ENCODE measurements around the gene MVD. TPM values are rescaled to one million over a fixed set of nuclear protein-coding genes. Genes with fewer than 3 reads are reported as not detected.

The MVD gene
- total and polyA plus RNA-seq, 2 of the 13 experiments (the other 11 are each of a cell fraction or from before 2014, with no cell fraction given), result 28.1 to 187 TPM

DNA sequence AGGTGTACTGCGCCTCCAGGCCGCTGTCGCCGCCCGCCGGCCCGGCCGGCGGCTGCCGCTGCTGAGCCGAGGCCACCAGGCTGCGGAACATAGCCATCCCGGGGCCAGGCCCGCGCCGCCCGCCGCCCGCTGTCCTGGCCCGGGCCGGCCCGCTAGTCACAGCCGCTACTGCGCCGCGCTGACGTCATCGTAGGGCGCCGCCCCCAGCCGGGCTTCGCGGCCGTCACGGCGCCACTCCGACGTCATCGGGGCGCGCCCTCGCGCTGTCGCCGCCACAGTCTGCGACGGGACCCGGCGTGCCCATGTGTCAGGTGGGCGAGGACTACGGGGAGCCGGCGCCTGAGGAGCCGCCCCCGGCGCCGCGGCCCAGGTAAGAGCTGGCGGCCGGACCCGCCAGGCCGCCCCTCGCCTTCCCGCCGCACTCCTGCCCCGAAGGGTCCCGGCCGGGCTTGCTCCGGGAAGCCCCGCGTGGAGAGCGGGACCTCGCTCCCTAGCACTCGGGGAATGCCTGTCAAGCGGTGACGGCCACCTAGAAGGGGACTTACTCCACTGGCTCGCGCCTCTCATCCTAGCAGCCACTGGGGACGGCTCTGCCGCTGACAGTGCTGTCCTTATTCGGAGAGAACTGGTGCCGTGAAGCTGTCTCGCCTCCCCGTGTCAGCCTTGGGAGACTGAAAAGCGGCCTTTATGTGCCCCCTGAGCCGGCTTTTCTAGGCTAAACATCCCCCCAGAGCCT lies 43.5 kb upstream of the MVD start, which contains the start of the genes CTU2 and RNF166 (continued):
- TF ChIP-seq MAZ (IDR thresholded peaks at IDR 0.05; ENCODE audit: borderline replicate concordance, low read depth, low read length) (peak; percentile 87), MAZ (CRISPR knock-in tag; IDR thresholded peaks at IDR 0.05; ENCODE audit: low read depth) (peak; percentile 95), ZFP36L1 (CRISPR knock-in tag; IDR thresholded peaks at IDR 0.05) (no peak), ZEB1 (IDR thresholded peaks at IDR 0.05; ENCODE audit: insufficient replicate concordance, low read depth) (no peak), ZNF766 (CRISPR knock-in tag; IDR thresholded peaks at IDR 0.05; ENCODE audit: borderline replicate concordance) (peak; percentile 90), ZNF614 (CRISPR knock-in tag; IDR thresholded peaks at IDR 0.05; ENCODE audit: borderline replicate concordance) (0 out of 2 replicates have a peak, but pooled peaks have one; percentile 51), ZBTB8A (CRISPR knock-in tag; IDR thresholded peaks at IDR 0.05; ENCODE audit: borderline replicate concordance, low read depth) (no peak), ZNF607 (CRISPR knock-in tag; IDR thresholded peaks at IDR 0.05; ENCODE audit: borderline replicate concordance) (peak; percentile 80), ZNF343 (CRISPR knock-in tag; IDR thresholded peaks at IDR 0.05) (peak; percentile 81; the same call in 1 of the 2 replicates), EP300 (IDR thresholded peaks at IDR 0.05; ENCODE audit: low read depth in 2 of 2, low read length in 2 of 2) (no peak; a peak in 1 of 4 replicates), EP300 (CRISPR knock-in tag; IDR thresholded peaks at IDR 0.05; ENCODE audit: borderline replicate concordance) (no peak), DNMT1 (CRISPR knock-in tag; IDR thresholded peaks at IDR 0.05) (peak; percentile 91; the same call in 1 of the 2 replicates), NCOR1 (IDR thresholded peaks at IDR 0.05; ENCODE audit: borderline replicate concordance, low read length) (no peak), ZNF30 (CRISPR knock-in tag; IDR thresholded peaks at IDR 0.05) (no peak), HCFC1 (IDR thresholded peaks at IDR 0.05; ENCODE audit: low read depth, low read length) (peak; percentile 86)
- TF ChIP-seq, protein P1, sequence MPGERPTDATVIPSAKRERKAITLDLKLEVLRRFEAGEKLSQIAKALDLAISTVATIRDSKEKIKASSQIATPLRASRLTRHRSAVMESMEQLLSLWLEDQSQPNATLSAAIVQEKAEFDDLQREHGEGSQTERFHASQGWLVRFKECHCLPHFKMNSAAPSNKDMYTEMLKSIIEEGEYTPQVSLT (CRISPR knock-in tag; IDR thresholded peaks at IDR 0.05; ENCODE audit: borderline replicate concordance, low read depth), result no peak; the same call in 1 of the 2 replicates
- TF ChIP-seq, protein P2, sequence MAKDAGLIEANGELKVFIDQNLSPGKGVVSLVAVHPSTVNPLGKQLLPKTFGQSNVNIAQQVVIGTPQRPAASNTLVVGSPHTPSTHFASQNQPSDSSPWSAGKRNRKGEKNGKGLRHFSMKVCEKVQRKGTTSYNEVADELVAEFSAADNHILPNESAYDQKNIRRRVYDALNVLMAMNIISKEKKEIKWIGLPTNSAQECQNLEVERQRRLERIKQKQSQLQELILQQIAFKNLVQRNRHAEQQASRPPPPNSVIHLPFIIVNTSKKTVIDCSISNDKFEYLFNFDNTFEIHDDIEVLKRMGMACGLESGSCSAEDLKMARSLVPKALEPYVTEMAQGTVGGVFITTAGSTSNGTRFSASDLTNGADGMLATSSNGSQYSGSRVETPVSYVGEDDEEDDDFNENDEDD (CRISPR knock-in tag; IDR thresholded peaks at IDR 0.05; ENCODE audit: borderline replicate concordance), result peak; percentile 89
- TF ChIP-seq, protein P3, sequence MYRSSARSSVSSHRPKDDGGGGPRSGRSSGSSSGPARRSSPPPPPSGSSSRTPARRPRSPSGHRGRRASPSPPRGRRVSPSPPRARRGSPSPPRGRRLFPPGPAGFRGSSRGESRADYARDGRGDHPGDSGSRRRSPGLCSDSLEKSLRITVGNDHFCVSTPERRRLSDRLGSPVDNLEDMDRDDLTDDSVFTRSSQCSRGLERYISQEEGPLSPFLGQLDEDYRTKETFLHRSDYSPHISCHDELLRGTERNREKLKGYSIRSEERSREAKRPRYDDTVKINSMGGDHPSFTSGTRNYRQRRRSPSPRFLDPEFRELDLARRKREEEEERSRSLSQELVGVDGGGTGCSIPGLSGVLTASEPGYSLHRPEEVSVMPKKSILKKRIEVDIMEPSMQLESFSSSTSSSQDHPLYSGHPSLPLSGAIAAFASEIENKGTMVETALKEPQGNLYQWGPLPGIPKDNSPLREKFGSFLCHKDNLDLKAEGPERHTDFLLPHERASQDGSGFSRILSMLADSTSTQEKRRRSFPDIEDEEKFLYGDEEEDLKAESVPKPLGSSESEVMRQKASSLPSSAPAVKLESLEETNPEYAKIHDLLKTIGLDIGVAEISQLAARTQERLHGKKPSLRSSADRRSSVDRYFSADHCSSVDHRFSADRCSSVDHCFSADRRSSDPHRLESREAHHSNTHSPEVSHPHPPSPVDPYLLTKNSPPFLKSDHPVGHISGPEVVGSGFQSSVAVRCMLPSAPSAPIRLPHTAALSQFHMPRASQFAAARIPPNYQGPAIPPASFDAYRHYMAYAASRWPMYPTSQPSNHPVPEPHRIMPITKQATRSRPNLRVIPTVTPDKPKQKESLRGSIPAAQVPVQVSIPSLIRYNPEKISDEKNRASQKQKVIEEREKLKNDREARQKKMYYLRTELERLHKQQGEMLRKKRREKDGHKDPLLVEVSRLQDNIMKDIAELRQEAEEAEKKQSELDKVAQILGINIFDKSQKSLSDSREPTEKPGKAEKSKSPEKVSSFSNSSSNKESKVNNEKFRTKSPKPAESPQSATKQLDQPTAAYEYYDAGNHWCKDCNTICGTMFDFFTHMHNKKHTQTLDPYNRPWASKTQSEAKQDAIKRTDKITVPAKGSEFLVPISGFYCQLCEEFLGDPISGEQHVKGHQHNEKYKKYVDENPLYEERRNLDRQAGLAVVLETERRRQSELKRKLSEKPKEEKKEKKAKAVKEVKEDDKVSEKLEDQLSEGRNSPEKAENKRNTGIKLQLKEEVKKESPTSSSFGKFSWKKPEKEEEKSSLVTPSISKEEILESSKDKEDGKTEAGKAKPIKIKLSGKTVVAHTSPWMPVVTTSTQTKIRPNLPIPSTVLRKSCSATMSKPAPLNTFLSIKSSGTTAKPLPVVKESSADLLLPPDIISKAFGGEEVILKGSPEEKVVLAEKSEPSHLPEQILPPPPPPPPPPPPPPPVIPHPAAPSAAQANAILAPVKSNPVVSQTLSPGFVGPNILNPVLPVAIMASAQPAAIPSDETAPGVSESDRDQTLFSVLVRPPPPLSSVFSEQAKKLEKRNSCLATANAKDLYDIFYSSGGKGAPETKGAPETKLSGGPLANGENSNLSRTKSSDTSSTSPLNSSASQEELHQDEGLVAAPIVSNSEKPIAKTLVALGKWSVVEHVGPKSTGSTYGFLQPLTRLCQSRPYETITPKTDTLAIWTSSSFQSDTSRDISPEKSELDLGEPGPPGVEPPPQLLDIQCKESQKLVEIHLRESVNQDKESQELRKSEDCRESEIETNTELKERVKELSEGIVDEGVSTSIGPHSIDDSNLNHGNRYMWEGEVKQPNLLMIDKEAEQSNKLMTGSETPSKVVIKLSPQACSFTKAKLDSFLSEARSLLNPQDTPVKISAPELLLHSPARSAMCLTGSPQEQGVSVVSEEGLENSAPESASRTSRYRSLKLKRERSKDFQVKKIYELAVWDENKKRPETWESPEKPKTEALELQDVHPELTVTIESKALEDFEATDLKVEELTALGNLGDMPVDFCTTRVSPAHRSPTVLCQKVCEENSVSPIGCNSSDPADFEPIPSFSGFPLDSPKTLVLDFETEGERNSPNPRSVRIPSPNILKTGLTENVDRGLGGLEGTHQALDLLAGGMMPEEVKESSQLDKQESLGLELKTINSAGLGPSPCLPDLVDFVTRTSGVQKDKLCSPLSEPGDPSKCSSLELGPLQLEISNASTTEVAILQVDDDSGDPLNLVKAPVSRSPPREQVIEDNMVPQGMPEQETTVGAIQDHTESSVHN (CRISPR knock-in tag; IDR thresholded peaks at IDR 0.05), result 0 out of 2 replicates have a peak, but pooled peaks have one; percentile 77

All from HepG2 (cell line).